Suppressor macrophage treated with lipopolysaccharide for 4 hours (primary cell): Measurements from ENCODE around the gene TRANK1.
A peak's percentile ranks its signal among the peaks of the same experiment; 100 is the strongest.
"Not testable (repeated sequence)": the region's sequence is repeated elsewhere in the genome, so short reads cannot be mapped to it uniquely, and the experiment has no call there.

ENCODE experiments used
- DNase-seq: peaks from one replicate; pipeline ENCODE4 v3.0.0-alpha.2; 2020

TRANK1 gene

DNA sequence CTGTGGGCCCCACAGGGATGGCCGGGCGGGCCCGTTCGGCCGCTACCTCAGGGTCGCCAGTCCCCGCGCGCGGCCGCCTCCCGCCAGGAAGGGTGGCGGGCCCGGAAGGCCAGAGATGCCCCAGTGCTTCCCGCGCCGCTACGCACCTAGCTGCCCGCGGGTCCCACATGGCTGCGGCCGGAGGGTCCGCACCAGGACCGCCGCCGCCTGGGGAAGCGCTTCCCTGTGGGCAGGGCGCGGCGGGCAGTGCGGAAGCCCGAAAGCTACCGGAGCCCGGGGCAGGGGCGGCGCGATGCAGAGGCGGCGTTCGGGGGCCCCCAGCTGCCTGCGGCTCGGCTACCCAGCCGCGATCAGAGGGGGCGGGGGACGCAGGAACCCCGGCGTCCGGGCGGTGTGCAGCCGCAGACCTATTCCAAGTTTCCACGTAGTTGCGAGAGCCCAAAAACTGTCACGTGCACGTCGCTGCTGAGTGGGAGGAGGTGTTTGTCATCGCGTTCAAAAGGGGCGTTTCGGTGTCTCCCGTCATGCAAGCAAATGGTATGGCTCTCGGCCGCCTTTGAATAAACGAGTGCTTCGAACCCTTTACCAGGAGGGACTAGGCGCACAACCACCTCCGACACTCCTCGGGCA, at the start of gene TRANK1:
Gene TRANK1, minus strand, starts transcription at position 414 of the 630 bp plus-strand sequence. Its CDS starts 245 bp downstream, at position 169.
- peak; percentile 77 for DNase-seq

DNA sequence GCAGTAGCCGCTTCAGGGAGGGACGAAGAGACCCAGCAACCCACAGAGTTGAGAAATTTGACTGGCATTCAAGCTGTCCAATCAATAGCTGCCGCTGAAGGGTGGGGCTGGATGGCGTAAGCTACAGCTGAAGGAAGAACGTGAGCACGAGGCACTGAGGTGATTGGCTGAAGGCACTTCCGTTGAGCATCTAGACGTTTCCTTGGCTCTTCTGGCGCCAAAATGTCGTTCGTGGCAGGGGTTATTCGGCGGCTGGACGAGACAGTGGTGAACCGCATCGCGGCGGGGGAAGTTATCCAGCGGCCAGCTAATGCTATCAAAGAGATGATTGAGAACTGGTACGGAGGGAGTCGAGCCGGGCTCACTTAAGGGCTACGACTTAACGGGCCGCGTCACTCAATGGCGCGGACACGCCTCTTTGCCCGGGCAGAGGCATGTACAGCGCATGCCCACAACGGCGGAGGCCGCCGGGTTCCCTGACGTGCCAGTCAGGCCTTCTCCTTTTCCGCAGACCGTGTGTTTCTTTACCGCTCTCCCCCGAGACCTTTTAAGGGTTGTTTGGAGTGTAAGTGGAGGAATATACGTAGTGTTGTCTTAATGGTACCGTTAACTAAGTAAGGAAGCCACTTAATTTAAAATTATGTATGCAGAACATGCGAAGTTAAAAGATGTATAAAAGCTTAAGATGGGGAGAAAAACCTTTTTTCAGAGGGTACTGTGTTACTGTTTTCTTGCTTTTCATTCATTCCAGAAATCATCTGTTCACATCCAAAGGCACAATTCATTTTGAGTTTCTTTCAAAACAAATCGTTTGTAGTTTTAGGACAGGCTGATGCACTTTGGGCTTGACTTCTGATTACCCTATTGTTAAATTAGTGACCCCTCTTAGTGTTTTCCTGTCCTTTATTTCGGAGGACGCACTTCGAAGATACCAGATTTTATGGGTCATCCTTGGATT, 48.8 kb upstream of the TRANK1 start, which contains the start of gene MLH1:
Gene MLH1, plus strand, starts transcription at position 193 of the 958 bp plus-strand sequence. Its CDS starts 30 bp downstream, at position 223.
- DNase-seq = peak; percentile 100

DNA sequence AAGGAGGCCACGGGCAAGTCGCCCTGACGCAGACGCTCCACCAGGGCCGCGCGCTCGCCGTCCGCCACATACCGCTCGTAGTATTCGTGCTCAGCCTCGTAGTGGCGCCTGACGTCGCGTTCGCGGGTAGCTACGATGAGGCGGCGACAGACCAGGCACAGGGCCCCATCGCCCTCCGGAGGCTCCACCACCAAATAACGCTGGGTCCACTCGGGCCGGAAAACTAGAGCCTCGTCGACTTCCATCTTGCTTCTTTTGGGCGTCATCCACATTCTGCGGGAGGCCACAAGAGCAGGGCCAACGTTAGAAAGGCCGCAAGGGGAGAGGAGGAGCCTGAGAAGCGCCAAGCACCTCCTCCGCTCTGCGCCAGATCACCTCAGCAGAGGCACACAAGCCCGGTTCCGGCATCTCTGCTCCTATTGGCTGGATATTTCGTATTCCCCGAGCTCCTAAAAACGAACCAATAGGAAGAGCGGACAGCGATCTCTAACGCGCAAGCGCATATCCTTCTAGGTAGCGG, 48.0 kb upstream of the TRANK1 start, which contains the start of gene EPM2AIP1:
Gene EPM2AIP1, minus strand, starts transcription at position 326 of the 520 bp plus-strand sequence. Its CDS starts 54 bp downstream, at position 272.
- no peak for DNase-seq

DNA sequence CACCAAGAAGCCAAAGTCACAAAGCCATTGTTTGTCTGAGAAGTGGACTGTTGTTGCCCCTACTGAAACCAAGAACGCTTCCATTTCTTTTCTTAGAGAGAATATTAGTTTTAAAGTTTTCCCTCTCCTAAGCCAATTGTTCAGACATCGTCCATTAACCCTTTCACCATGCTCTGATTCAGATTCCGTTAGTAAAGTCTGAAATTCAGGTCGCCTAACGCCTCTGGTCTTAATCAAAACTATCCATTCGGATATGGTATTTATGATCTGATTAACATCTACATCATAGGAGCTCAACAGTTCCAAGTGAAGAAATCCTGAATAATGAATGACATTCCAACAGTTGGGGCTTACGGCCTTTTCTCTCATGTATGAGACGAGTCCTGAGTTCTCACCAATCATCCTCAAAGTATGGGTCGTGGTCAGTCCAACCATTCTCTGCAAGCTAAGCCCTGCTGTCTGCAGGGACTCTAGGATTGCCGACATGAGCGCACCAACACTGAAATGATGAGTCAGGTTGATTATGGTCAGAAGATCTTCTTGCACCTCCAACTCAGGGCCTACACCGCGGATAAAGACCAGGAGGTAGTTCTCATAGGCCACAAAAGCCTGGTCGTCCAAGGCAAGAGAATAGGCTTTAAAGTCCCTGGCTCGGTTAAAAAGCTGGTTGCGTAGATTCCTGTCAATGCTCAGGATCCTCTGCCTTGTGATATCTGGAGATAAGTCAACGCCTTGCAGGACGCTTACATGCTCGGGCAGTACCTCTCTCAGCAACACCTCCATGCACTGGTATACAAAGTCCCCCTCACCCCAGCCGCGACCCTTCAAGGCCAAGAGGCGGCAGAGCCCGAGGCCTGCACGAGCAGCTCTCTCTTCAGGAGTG, 47.3 kb upstream of the TRANK1 start:
- peak; percentile 50 for DNase-seq

DNA sequence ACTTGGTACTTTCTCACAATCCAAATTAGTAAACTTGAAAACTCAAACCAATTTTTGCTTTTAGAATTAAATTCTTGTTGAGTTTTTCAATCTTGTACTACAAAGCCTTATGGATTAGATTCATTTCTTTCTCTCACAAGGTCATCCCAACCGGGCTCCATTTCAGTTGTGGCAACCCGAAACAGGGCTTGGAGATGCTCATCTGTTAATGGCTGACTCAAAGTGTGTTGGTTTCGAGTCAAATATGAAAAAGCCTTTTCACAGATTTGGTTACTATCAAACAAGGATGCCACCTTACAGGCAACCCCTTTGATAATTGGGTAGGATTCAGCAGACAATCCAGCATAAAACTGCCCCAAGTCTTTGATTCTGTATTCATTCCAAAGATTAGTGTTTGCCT, 46.3 kb upstream of the TRANK1 start:
- DNase-seq = no peak

DNA sequence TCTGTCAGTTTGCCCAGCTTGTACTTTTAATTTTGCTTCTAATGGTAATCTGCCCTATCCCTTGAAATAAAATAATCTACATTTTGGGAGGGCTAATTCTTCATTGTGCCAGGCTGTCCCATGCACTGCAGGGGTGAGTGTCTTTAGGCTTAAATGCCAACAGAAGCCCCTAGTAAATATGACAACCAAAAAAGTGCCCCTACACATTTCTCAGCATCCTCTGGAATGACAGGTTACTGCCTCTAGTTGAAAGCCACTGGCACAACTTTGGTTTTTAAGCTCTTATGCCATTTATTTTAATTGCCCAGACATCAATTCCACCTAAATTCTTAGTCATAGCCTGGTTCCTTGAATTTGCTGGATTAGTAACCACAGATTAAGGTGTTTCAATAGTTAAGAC, 44.7 kb upstream of the TRANK1 start:
- no peak for DNase-seq

DNA sequence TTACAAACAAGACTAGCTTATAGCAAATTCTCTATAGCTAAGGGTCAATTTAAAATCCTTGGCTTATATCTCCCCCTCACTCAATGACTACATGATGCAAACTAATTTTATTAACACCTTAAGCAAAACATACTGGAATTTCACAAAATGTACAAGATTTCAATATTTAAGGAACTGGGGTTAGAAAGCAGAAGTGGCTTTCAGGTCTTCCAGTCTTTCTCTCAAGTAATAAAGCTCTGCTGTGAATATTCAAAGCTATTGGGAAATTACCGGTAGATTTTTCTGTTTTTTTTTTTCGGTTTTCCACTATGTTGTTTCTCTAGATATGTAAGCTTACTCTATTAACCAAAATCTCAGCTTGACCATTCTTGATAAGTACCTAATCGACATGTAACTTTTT, 44.2 kb upstream of the TRANK1 start:
- DNase-seq = peak; percentile 75

DNA sequence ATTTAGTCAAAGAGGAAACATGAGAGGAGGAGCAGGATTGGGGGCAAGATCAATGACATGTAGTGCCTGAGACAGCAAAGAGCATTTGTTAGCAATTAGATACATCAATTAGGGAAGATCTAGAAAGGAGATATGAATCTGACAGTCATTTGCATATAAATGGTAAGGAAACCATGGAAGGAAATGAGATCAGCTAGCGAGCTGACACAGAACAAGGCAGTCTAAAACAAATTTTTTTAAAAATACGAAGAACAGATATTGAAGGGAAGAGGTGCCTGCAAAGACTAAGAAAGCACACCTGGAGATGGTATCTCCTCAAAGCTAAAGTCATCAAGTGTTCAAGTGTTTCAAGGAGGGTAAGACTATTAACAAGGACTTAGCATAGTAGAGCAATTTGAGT, 43.5 kb upstream of the TRANK1 start:
- DNase-seq = no peak

DNA sequence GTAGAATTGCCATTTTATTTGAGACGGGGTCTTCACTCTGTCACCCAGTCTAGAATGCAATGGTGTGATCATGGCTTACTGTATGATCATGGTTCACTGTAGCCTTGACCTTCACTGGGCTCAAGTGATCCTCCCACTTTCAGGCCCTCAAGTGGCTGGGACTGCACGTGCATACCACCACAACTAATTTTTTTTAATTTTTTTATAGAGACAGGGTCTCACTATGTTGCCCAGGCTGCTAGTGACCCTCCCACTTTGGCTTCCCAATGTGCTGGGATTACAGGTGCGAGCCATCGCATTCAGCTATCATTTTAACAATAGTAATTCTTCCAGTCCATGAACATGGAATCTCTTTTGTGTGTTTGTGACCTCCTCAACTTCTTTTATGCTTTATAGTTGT, 36.2 kb upstream of the TRANK1 start:
- no peak for DNase-seq

DNA sequence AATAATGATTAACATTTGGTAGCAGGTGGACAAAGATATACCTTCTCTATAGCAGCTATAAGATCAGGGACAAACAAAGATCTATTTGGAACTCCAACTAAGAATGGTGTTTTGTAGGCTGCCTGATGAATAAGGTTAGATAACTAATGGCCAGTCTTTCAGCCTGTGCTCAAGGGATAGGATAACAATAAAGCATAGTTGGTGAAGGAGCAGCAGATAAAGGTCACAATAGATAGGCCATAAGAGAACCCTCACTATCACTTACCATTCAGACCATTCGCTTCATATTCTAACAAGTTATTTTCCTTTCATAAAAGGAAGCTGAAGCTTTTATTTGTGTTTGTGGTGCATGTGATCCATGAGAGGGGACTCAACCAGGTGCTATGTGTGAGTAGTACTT, 28.3 kb upstream of the TRANK1 start:
- DNase-seq = no peak

DNA sequence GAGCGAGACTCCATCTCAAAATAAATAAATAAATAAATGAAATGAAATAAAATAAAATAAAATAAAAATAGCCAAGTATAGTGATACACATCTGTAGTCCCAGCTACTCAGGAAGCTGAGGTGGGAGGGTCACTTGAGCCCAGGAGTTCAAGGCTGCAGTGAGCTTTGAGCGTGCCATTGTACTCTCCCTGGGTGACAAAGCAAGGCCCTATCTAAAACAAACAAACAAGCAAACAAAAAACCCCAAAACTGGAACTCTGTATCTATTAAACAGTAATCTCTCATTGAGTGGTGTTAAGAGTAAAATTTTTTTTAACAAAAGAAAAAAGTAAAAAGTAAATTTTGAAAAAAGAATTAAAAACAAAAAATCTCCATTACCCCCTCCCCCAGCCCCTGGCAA, 27.3 kb upstream of the TRANK1 start:
- DNase-seq = no peak

DNA sequence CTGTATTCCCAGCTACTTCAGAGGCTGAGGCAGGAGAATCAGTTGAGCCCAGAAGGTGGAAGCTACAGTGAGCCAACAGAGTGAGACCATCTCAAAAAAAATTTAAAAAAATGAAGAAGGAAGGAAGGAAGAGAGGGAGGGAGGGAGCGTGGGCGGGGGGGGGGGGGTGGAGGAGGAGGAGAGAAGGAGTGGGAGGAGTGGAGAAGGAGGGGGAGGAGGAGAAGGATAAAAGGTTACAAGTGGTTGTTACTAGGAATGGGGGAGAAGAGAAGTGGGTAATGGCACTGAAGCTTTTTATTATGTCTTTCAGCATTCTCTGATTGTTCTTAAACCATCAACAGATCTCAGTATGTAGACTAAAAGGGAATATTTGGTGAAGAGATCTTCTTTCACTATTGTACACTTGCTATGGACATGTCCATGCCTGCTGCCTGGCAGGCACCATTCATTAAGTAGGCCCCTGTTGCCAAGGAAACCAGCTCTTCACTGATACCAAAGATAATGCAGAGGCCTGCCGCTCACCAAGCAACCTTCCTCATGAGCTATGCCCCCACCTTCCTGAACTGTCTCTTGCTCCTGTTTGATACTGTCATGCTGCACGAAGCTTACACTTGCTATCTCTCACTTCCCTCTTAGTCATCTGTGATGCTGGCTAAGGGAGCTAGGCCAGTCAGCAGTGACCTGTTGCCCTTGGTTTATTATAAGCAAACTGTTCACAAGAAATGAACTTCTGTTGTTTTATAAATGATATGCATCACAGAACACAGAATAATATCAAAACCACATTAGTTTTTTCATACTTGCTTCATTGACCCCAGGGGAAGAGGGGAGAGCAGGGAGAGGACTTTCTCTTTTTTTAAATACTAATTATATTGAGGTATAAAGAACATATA, 24.9 kb upstream of the TRANK1 start:
- DNase-seq = peak; percentile 75

DNA sequence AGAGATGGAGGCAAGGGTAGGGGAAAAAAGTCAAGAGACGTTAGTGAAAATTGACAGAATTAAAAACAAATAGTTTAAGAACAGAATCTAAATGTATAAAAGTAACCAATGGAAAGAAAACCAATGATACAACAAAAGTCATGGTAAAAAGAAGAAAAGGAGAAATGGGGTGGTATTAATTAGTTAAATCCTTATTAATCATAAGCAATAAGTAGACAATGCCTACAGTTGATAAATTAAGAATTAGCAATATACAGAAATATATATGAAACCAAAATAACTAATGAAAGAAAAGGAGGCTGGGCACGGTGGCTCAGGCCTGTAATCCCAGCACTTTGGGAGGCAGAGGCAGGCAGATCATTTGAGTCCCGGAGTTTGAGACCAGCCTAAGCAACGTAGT, 24.2 kb upstream of the TRANK1 start:
- no peak for DNase-seq

DNA sequence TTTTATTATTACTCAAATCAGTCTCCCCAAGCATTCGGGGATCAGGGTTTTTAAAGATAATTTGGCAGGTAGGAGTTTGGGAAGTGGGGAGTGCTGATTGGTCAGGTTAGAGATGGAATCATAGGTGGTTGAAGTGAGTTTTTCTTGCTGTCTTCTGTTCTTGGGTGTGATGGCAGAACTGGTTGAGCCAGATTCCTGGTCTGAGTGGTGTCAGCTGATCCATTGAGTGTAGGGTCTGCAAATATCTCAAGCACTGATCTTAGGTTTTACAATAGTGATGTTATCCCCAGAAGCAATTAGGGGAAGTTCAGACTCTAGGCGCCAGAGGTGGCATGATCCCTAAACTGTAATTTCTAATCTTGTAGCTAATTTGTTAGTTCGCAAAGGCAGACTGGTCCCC, 20.6 kb upstream of the TRANK1 start:
- DNase-seq = no peak

DNA sequence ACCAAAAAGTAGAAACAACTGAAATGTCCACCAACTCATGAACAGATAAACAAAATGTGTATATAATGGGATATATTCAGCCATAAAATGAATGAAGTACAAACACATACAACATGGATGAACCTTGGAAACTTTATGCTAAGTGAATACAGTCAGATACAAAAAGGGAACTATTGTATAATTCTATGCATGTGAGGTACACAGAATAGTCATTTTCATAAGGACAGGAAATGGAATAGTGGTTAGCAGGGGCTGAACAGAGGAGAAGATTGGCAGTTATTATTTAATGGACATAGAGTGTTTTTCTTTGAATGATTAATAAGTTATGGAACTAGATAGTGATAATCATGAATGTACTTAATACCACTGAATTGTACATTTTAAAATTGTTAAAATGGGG, 20.0 kb upstream of the TRANK1 start:
- DNase-seq = peak; percentile 43

DNA sequence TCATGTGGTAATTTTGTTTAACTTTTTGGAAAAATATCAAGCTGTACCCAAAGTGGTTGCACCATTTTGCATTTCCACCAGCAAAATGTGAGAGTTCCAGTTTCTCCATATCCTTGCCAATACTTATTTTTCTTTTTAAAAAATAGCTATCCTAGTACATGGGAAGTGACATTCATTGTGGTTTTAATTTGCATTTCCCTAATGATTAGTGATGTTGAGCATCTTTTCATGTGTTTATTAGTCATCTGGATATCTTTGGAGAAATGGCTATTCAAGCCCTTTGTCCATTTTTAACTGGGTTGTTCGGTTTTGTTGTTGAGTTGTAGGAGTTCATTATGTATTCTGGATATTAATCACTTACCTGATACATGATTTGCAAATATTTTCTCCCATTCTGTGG, 19.5 kb upstream of the TRANK1 start:
- peak; percentile 34 for DNase-seq

DNA sequence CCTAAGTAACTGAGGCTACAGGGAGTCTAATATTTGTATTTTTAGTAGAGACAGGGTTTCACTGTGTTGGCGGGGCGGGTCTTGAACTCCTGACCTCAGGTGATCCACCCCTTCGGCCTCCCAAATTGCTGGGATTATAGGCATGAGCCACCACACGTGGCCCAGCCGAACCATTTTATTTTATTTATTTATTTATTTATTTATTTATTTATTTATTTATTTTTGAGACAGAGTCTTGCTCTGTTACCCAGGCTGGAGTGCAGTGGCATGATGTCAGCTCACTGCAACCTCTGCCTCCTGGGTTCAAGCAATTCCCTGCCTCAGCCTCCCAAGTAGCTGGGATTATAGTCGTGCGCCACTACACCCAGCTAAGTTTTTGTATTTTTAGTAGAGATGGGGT, 18.2 kb upstream of the TRANK1 start:
- not testable (repeated sequence) for DNase-seq

DNA sequence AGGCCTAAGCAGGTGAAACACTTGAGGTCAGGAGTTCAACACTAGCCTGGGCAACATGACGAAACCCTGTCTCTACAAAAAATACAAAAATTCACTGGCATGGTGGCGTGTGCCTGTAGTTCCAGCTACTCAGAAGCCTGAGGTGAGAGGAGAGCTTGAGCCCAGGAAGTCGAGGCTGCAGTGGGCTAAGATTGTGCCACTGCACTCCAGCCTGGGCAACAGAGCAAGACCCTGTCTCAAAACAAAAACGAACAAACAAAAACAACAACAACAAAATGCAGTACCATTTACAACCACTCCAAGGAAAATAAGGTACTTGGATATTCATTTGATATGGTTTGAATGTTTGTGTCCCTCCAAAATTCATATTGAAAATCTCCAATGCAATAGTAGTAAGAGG, 15.6 kb upstream of the TRANK1 start:
- no peak for DNase-seq

DNA sequence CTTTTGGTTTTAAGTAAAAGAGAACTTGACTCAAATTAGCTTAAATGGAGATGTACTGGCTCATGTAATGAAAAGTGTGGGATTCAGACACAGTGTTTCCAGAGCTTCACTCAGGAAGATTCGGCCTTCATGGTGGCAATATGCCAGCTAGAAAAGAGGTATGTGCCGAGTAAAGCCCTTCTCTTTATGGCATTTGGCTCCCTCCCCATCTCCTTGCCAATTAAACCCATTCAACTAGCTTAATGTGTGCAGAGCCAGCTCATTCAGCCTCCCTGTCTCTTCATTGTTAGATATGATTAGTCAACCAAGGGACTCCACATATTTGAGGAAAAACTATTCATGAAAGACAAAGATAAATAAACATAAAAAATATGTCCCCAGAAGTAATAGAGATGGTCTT, 15.0 kb upstream of the TRANK1 start:
- no peak for DNase-seq

DNA sequence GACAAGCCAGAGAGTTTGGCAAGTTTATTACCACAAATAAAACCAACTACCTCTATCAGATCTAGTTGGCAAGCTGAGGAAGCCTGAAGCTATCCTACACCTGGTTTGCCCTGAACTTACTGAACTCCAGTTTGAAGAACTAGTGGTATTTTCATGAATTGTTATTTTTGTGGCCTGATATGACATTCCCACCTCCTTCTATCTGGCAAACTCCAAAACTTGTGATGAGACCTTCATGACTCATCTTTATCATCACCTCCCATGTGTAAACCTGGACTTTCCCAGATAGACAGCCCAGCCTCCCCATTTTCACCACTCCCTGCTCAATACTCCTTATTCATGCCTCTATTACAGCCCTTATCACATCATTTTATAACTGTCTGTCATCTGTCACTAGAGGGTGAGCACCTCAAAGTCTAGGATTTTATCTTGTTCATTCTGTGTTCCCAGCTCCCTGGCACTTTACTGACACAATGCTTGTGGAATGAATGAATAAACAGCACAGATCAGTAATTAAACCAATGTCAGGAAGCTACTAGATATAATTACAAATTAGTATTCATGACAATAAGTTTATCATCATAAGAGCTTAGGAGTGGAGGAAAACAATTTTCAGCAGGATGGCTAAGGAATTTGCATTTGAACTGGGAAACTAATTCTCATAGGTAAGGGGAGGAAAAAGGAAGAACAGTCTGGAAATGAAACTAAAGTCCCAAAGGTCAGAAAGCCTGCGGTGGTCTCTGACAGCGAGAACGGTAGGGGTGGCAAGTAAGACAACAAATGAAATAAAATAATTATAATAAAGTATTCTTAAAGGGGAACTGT, 13.2 kb upstream of the TRANK1 start:
- peak; percentile 79 for DNase-seq

DNA sequence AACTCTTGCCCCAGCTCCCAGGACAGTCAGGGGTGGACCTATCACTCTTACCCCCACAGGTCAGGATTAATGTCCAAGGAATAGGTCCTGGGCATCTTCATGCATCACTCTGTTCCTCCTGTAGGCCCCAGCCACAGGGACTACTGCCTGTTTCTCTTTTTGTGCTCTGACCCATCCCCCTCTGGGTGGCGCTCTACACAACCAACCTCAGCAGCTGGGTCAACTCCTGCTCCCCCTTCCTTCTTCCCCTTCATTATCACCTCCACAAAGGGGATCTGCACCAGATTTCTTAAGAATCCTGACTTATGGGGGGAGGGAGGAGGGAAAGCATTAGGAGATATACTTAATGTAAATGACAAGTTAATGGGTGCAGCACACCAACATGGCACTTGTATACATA, 12.2 kb upstream of the TRANK1 start:
- no peak for DNase-seq
